HepG2 (cell line): ENCODE data around the gene TM9SF4. TPM values are rescaled to one million over a fixed set of nuclear protein-coding genes. Genes with fewer than 3 reads are reported as not detected.
A peak's percentile ranks its signal among the peaks of the same experiment; 100 is the strongest.

Source experiments
- GABPB1 ChIP-seq: IDR thresholded peaks from 2 replicates; pipeline ENCODE4 v1.6.1; 2016; ENCODE audit warnings: mild to moderate bottlenecking, missing genetic modification reagents, moderate library complexity, missing compliant biosample characterization
- GMEB2 ChIP-seq: IDR thresholded peaks from 2 replicates; pipeline ENCODE4 v1.6.1; 2016; ENCODE audit warnings: missing biosample characterization, missing genetic modification reagents, low read depth
- HDAC1 ChIP-seq: sonication (generic); formaldehyde crosslinking; IDR thresholded peaks from 2 replicates; pipeline ENCODE4 v1.5.1; 2020; ENCODE audit warnings: mild to moderate bottlenecking, missing genetic modification reagents
- HNF4G ChIP-seq, 2 experiments: sonication (generic) in 1 of 2; formaldehyde crosslinking in 1 of 2; IDR thresholded peaks; 2 replicates each; pipeline versions ENCODE4 v1.4.0 to v1.6.1; 2011 to 2020; ENCODE audit warnings: borderline replicate concordance in 2 of 2, low read depth in 2 of 2, mild to moderate bottlenecking in 2 of 2, low read length in 1 of 2, missing genetic modification reagents in 1 of 2, moderate library complexity in 1 of 2
- KLF6 ChIP-seq: IDR thresholded peaks from 2 replicates; pipeline ENCODE4 v1.8.0; 2016; ENCODE audit warnings: missing biosample characterization, missing genetic modification reagents
- MXD3 ChIP-seq: IDR thresholded peaks from 2 replicates; pipeline ENCODE4 v1.6.1; 2016; ENCODE audit warnings: mild to moderate bottlenecking, missing biosample characterization, missing genetic modification reagents
- NCOA5 ChIP-seq: sonication (generic); formaldehyde crosslinking; IDR thresholded peaks from 2 replicates; pipeline ENCODE4 v1.4.0; 2020; ENCODE audit warnings: missing genetic modification reagents
- PHF8 ChIP-seq: sonication (generic); formaldehyde crosslinking; IDR thresholded peaks from 2 replicates; pipeline ENCODE4 v1.5.0; 2020; ENCODE audit warnings: missing genetic modification reagents
- POLR2A ChIP-seq, 2 experiments: IDR thresholded peaks; 2 replicates each; pipeline ENCODE4 v1.6.1; 2011; ENCODE audit warnings: low read depth in 2 of 2, low read length in 2 of 2, mild to moderate bottlenecking in 1 of 2, moderate library complexity in 1 of 2; ENCODE audit not compliant: insufficient read depth in 1 of 2
- PRPF4 ChIP-seq: fragments of 200-400 bp; formaldehyde crosslinking; IDR thresholded peaks from 2 replicates; pipeline ENCODE4 v1.6.1; 2016; ENCODE audit warnings: low read length, low read depth; ENCODE audit not compliant: poor library complexity, severe bottlenecking
- ZEB1 ChIP-seq: IDR thresholded peaks from 2 replicates; pipeline ENCODE4 v1.6.1; 2012; ENCODE audit warnings: mild to moderate bottlenecking, low read depth, inconsistent platforms; ENCODE audit not compliant: insufficient replicate concordance
- ZNF121 ChIP-seq: sonication (generic); formaldehyde crosslinking; IDR thresholded peaks from 2 replicates; pipeline ENCODE4 v1.5.0; 2020; ENCODE audit warnings: mild to moderate bottlenecking, missing genetic modification reagents
- ZNF552 ChIP-seq: sonication (generic); formaldehyde crosslinking; IDR thresholded peaks from 2 replicates; pipeline ENCODE4 v1.9.0; 2022; ENCODE audit warnings: missing genetic modification reagents, mild to moderate bottlenecking, borderline replicate concordance
- ZNF646 ChIP-seq: sonication (generic); formaldehyde crosslinking; IDR thresholded peaks from 2 replicates; pipeline ENCODE4 v1.9.0; 2021; ENCODE audit warnings: mild to moderate bottlenecking, missing genetic modification reagents
- polyA plus RNA-seq, 8 experiments: library from polyadenylated mRNA; depleted of rRNA in 3 of 8; stranded (reverse) in 7 of 8; unstranded in 1 of 8; fragments of >200 nt; fragmentation: Illumina TruSeq in 4 of 8; extraction: Trizol in 4 of 8; gene quantifications; 2 replicates each; pipeline versions ENCODE4 v1.2.1 to v1.2.3, GENCODE V29; 2011 to 2016; ENCODE audit warnings: low read depth in 4 of 8, missing spikeins in 1 of 8, mixed read lengths in 1 of 8; ENCODE audit not compliant: insufficient read depth in 1 of 8
- total RNA-seq, 5 experiments: library from RNA; depleted of rRNA; stranded (reverse); fragments of >200 nt; fragmentation: Illumina TruSeq; extraction: Trizol; gene quantifications; 2 replicates each; pipeline ENCODE4 v1.2.3, GENCODE V29; 2016; ENCODE audit warnings: low read depth in 1 of 5
- TF ChIP-seq, protein P1 (sequence below): sonication (generic); formaldehyde crosslinking; IDR thresholded peaks from 2 replicates; pipeline ENCODE4 v1.4.0; 2020; ENCODE audit warnings: missing genetic modification reagents, mild to moderate bottlenecking, borderline replicate concordance

Gene TM9SF4
- total and polyA plus RNA-seq, 2 of the 13 experiments (the other 11 are each of a cell fraction or from before 2014, with no cell fraction given), result 53.5 to 171 TPM

- TF ChIP-seq NCOA5 (CRISPR knock-in tag) (no peak), HDAC1 (CRISPR knock-in tag) (0 out of 2 replicates have a peak, but pooled peaks have one; percentile 48), ZNF121 (CRISPR knock-in tag) (no peak), KLF6 (CRISPR knock-in tag) (no peak), ZEB1 (no peak), GABPB1 (peak; percentile 44; the same call in 1 of the 2 replicates), MXD3 (no peak), HNF4G (IDR thresholded peaks at IDR 0.05; ENCODE audit: borderline replicate concordance, low read depth, low read length) (peak; percentile 61; the same call in 1 of the 2 replicates), HNF4G (CRISPR knock-in tag; IDR thresholded peaks at IDR 0.05; ENCODE audit: borderline replicate concordance, low read depth) (no peak; the same call in 1 of the 2 replicates), ZNF646 (no peak), ZNF552 (no peak), GMEB2 (CRISPR knock-in tag) (no peak), POLR2A (IDR thresholded peaks at IDR 0.05; ENCODE audit: insufficient read depth in 1 of 2, low read depth in 2 of 2, low read length in 2 of 2) (no peak), PHF8 (CRISPR knock-in tag) (no peak), PRPF4 (no peak)
- TF ChIP-seq, protein P1, sequence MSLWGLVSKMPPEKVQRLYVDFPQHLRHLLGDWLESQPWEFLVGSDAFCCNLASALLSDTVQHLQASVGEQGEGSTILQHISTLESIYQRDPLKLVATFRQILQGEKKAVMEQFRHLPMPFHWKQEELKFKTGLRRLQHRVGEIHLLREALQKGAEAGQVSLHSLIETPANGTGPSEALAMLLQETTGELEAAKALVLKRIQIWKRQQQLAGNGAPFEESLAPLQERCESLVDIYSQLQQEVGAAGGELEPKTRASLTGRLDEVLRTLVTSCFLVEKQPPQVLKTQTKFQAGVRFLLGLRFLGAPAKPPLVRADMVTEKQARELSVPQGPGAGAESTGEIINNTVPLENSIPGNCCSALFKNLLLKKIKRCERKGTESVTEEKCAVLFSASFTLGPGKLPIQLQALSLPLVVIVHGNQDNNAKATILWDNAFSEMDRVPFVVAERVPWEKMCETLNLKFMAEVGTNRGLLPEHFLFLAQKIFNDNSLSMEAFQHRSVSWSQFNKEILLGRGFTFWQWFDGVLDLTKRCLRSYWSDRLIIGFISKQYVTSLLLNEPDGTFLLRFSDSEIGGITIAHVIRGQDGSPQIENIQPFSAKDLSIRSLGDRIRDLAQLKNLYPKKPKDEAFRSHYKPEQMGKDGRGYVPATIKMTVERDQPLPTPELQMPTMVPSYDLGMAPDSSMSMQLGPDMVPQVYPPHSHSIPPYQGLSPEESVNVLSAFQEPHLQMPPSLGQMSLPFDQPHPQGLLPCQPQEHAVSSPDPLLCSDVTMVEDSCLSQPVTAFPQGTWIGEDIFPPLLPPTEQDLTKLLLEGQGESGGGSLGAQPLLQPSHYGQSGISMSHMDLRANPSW (CRISPR knock-in tag), result no peak
These were observed 43.1 kb downstream of the TM9SF4 start (continued) for GRCh38 chr20:32152421-32153155.
